ENCODE measurements around the gene INPP5A.

DNA sequence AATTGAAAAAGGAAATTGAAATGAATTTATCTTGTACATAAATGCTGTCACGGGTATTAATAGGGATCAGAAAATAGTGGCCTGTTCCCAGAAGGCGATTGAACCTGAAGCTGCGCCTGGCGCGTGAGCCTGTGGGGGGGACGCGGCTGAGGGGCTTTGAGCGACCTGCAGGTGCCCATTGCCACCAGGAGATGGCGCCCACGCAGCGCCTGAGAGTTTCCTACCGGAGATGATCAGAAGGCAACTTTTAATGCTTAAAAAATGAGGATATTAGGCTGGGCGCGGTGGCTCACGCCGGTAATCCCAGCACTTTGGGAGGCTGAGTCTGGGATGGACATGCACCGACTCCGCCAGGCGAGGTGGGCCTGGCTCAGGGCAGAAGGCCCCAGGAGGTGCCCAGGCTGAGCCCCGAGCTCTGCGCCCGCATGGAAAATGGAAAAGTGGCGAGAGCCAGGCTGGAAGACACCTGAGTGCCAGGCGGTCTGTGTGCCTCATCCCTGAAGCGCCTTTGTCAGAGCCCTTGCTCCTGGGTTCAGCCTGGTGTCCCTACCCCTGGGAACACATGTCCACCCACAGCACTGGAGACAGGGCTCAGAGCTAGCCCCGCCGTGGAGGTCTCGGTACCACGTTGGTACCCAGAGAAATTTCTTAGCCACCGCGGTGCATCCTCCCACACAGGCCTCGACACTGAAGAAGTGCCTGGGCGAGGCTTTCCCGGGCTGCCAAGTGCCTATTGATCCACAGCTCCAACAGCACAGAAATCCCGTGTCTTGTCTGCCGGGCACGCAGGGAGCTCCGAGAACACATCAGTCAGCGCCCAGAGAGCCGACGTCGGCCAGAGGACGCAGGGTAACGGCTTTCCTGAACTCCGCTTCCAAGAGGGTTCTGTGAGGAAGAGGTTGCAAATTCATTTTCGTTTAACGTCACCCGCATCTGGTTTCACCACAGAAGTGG is 117.4 kb downstream of the INPP5A start:
- TF ChIP-seq, protein P1, sequence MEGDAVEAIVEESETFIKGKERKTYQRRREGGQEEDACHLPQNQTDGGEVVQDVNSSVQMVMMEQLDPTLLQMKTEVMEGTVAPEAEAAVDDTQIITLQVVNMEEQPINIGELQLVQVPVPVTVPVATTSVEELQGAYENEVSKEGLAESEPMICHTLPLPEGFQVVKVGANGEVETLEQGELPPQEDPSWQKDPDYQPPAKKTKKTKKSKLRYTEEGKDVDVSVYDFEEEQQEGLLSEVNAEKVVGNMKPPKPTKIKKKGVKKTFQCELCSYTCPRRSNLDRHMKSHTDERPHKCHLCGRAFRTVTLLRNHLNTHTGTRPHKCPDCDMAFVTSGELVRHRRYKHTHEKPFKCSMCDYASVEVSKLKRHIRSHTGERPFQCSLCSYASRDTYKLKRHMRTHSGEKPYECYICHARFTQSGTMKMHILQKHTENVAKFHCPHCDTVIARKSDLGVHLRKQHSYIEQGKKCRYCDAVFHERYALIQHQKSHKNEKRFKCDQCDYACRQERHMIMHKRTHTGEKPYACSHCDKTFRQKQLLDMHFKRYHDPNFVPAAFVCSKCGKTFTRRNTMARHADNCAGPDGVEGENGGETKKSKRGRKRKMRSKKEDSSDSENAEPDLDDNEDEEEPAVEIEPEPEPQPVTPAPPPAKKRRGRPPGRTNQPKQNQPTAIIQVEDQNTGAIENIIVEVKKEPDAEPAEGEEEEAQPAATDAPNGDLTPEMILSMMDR (IDR thresholded peaks at IDR 0.05): peak; percentile 92
- no peak for TF ChIP-seq EZH2 (IDR thresholded peaks at IDR 0.05; ENCODE audit: borderline replicate concordance, insufficient read depth, low read depth, low read length, poor library complexity, severe bottlenecking)
